WERI-Rb-1 (cell line): ENCODE results near the gene PTPRN2.
"Not testable (repeated sequence)": the region's sequence is repeated elsewhere in the genome, so short reads cannot be mapped to it uniquely, and the experiment has no call there.

Experiments used
- DNase-seq: peaks from one replicate; pipeline ENCODE4 v3.0.0-alpha.2; 2020
- H3K27ac ChIP-seq: fragments of 250-450 bp; sonication (Bioruptor Pico); 2 replicates; pipeline ENCODE4 v1.5.1; 2020; ENCODE audit warnings: mild to moderate bottlenecking, moderate library complexity
- H3K27me3 ChIP-seq: fragments of 250-450 bp; sonication (Bioruptor Pico); 2 replicates; pipeline ENCODE4 v1.5.1; 2021; ENCODE audit warnings: mild to moderate bottlenecking, low read depth, moderate library complexity; ENCODE audit not compliant: insufficient read depth, severe bottlenecking
- H3K36me3 ChIP-seq: fragments of 250-450 bp; sonication (Bioruptor Pico); 2 replicates; pipeline ENCODE4 v1.5.1; 2020; ENCODE audit warnings: mild to moderate bottlenecking, moderate library complexity
- H3K4me3 ChIP-seq: 2 replicates; pipeline ENCODE4 v1.5.1; 2011; ENCODE audit warnings: low read depth, mild to moderate bottlenecking, control low read depth, low read length
- H3K9me3 ChIP-seq: fragments of 250-450 bp; sonication (Bioruptor Pico); 2 replicates; pipeline ENCODE4 v1.5.1; 2021; ENCODE audit warnings: mild to moderate bottlenecking, moderate library complexity; ENCODE audit not compliant: severe bottlenecking
- CTCF ChIP-seq: IDR thresholded peaks from 2 replicates; pipeline ENCODE4 v1.5.1; 2011; ENCODE audit warnings: low read depth, mild to moderate bottlenecking, control low read depth, inconsistent platforms, low read length

The PTPRN2 gene

GRCh38 chr7:157848508-157849340 lies 738.9 kb downstream of the PTPRN2 start:
- H3K27ac ChIP-seq = no peak overlapping the region
- no peaks in the 10 kb centered on the region for H3K27me3 ChIP-seq
- no peak for TF ChIP-seq CTCF
- H3K9me3 ChIP-seq = no peaks in the 10 kb centered on the region
- DNase-seq = no peak
- no peaks in the 10 kb centered on the region for H3K36me3 ChIP-seq
- no peak overlapping the region for H3K4me3 ChIP-seq

- not testable (repeated sequence) for DNase-seq, H3K27ac ChIP-seq, H3K4me3 ChIP-seq, H3K27me3 ChIP-seq, H3K9me3 ChIP-seq, H3K36me3 ChIP-seq
Observed at GRCh38 chr7:157847756-157848487, 739.7 kb downstream of the PTPRN2 start.

- H3K4me3 ChIP-seq, H3K9me3 ChIP-seq, H3K27ac ChIP-seq, DNase-seq, H3K36me3 ChIP-seq, H3K27me3 ChIP-seq: not testable (repeated sequence)
Observed at GRCh38 chr7:157846746-157847145, 740.9 kb downstream of the PTPRN2 start.

- TF ChIP-seq CTCF = no peak
- Histone ChIP-seq H3K9me3 (no peaks in the 10 kb centered on the region), H3K36me3 (no peaks in the 10 kb centered on the region), H3K27ac (no peak overlapping the region), H3K27me3 (no peaks in the 10 kb centered on the region), H3K4me3 (no peak overlapping the region)
- DNase-seq = no peak
Observed at GRCh38 chr7:157846271-157846670, 741.4 kb downstream of the PTPRN2 start.

GRCh38 chr7:157845203-157845835 lies 742.3 kb downstream of the PTPRN2 start:
- H3K9me3 ChIP-seq = no peaks in the 10 kb centered on the region
- TF ChIP-seq CTCF = no peak
- no peaks in the 10 kb centered on the region for H3K36me3 ChIP-seq
- no peak overlapping the region for H3K27ac ChIP-seq
- H3K27me3 ChIP-seq = no peaks in the 10 kb centered on the region
- no peak for DNase-seq
- H3K4me3 ChIP-seq = no peak overlapping the region

GRCh38 chr7:157844611-157845010 lies 743.0 kb downstream of the PTPRN2 start:
- Histone ChIP-seq H3K4me3 (no peak overlapping the region), H3K9me3 (no peaks in the 10 kb centered on the region), H3K27me3 (no peaks in the 10 kb centered on the region), H3K27ac (no peak overlapping the region), H3K36me3 (no peaks in the 10 kb centered on the region)
- no peak for DNase-seq
- no peak for TF ChIP-seq CTCF
